COLO829 (cell line): ENCODE measurements around the gene ZMYM2.
"Not testable (repeated sequence)": the region's sequence is repeated elsewhere in the genome, so short reads cannot be mapped to it uniquely, and the experiment has no call there.

ENCODE experiments used
- DNase-seq: peaks from one replicate; pipeline ENCODE4 v3.0.0; 2012; ENCODE audit warnings: low spot score

ZMYM2 gene

DNA sequence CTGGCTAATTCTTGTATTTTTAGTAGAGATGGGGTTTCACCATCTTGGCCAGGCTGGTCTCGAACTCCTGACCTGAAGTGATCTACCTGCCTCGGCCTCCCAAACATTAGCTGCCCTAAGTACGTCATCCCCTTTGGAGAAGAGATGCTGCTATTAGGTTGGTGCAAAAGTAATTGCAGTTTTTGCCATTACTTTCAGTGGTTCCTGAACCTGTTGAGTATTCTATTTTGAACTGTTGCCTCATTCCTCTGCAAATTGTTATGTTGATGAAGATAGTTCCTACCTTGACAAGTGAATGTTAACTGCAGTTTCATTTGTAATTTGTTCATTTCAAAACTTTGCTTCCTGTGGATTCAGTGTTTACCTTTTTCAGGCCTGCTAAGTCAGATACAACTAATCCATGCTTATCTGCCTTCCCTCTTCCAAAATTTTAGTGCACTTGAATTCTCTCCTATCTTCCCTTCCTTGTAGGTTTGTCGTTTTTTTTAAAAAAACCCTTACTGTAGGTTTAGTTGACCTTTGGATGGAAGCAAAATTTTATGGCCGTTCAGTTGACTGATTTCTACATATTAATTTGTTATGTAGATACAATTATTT is 24.0 kb downstream of the ZMYM2 start:
- DNase-seq, result no peak

DNA sequence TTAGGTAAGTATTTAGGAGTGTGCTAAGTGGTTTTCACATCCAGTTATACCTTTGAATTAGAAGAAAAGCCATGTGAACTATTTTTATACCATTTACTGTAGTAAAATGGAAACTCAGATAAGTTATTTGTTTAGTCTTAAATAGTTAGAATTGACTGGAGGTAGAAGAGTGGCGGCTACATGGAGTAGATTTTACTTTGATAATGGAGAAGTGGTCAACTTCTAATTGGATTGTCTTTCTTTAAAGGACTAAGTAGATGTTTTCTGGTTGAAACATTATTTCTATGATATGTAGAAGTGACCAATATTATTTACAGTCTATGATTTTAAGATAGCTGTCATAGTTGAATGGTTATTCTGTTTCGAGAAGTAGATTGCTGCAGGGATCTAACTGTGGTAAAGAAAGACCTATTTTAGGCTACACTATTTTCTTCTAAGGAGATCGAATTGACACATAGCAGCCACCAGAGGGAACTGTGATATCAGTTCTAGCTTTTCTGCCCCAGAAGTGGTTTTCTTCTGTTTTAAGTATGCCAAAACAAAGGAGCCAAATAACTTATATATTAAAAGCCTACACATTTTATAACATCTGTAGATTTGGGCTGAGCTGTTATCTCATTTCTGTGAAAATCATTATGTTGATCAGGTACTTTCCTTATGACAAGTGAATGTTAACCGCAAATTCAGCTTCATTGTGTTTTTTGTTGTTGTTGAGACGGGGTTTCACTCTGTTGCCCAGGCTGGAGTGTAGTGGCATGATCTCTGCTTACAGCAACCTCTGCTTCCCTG is 26.1 kb downstream of the ZMYM2 start:
- DNase-seq, result peak; percentile 58

DNA sequence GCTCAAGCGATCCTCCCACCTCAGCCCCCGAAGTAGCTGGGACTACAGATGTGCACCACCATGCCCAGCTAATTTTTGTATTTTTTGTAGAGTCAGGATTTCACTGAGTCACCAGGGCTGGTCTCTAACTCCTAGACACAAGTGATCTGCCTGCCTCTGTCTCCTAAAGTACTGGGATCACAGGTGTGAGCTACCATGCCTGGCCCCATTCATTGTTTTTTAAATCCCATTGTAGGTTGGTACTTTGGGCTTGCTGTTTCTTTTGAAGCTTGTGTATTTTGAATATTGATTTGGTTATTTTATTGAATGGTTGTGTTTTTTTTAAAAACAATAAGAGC is 26.7 kb downstream of the ZMYM2 start:
- no peak for DNase-seq

DNA sequence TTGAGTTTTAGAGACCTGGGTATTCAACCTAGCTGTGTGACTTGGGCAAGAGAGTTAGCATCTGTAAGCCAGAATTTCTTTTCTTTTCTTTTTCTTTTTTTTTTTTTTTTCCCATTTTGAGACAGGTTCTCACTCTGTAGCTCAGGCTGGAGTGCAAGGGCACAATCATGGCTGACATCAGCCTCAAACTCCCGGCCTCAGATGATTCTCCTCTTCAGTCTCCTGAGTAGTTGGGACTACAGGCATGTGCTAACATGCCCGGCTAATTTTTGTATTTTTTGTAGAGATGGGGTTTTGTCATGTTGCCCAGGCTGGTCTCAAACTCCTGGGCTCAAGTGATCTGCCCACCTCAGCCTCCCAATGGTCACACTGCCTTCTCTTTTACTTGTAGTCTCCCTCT is 33.0 kb downstream of the ZMYM2 start:
- DNase-seq, result no peak

DNA sequence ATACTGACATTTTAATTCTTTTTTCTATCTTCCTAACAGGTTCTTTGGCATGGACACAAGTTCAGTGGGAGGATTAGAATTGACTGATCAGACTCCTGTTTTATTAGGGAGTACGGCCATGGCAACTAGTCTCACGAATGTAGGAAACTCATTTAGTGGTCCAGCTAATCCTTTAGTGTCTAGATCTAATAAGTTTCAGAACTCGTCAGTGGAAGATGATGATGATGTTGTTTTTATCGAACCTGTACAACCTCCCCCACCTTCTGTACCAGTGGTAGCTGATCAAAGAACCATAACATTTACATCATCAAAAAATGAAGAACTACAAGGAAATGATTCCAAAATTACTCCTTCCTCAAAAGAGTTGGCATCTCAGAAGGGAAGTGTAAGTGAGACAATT is 34.5 kb downstream of the ZMYM2 start:
- DNase-seq, result no peak

DNA sequence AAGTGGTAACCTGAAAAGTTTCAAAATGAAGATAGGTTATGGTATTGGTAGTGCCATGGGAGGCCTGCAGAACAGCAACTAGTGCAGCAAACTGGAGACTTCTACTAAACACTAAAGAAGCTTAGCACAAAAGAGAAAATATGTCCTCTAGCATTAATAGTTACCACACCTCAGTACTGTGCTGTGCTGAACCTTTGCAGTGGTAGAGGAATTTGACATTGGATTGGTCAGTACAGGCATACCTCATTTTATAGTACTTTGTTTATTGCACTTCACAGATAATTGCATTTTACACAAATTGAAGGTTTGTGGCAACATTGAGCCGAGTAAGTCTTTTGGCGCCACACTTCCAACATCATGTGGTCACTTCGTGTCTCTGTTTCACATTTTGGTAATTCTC is 40.4 kb downstream of the ZMYM2 start:
- DNase-seq, result no peak

DNA sequence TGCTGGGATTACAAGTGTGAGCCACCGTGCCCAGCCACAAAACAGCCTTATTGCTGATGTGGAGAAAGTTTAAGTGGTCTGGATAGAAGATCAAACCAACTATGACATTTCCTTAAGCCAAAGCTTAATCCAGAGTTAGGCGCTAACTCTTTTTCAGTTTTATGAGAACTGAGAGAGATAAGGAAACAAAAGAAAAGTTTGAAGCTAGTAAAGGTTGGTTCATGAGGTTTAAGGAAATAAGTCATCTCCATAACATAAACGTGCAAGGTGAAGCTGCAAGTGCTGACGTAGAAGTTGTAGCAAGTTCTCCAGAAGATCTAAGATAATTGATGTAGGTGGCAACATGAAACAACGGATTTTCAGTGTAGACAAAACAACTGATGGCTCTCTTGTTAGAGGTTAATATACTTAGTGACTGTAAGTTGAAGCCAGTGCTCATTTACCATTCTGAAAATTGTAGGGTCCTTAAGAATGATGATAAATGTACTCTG is 41.6 kb downstream of the ZMYM2 start:
- no peak for DNase-seq

DNA sequence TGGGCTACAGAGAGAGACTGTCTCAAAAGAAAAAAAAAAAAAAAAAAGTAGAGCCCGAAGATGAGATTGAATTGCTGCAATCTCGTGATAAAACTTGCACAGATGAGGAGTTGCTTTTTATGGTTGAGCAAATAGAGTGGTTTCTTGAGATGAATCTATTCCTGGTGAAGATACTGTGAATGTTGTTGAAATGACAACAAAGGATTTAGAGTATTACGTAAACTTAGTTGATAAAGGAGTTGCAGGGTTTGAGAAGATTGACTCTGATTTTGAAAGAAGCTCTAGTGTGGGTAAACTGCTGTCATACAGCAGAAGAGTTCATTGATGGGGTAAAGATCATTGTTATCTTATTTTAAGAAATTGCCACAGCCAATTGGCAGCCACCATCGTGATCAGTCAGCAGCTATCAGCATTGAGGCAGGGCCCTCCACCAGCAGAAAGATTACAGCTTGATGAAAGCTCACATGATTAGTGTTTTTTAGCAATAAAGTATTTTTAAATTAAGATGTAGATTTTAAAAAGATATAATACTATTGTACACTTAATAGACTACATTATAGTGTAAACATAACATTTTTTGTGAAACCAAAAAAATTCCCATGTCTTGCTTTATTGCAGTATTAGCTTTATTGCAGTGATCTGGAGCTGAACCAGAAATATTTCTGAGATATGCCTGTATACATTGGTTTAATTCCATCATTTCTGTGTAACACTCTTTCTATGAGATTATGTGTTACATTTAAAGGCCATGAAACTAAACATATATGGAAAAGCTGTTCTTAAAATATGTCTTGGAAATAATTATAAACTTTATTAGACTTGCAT is 43.1 kb downstream of the ZMYM2 start:
- no peak for DNase-seq

DNA sequence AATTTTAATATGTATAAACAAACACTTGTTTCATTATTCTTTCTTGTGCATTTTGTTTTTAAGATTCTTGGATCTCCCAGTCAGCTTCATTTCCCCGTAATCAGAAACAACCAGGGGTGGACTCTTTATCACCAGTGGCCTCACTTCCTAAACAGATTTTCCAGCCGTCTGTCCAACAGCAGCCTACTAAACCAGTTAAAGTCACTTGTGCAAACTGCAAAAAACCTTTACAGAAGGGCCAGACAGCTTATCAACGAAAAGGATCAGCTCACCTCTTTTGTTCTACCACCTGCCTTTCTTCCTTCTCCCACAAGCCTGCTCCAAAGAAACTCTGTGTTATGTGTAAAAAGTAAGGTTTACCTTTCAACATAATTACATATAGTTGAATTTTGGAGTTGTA is 44.3 kb downstream of the ZMYM2 start:
- DNase-seq, result no peak

DNA sequence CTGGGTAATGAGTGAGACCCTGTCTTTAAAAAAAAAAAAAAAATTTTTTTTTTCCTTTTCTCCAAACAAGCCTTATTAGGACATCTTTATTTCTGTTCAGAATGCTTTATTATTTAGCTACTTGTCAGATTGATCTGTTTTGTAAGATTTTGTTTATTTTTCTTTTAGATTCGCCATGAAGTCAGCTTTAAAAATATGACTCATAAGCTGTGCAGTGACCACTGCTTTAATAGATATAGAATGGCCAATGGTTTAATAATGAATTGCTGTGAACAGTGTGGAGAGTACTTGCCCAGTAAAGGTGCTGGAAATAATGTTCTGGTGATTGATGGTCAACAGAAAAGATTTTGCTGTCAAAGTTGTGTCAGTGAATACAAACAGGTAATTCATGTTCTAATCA is 47.7 kb downstream of the ZMYM2 start:
- DNase-seq, result no peak

DNA sequence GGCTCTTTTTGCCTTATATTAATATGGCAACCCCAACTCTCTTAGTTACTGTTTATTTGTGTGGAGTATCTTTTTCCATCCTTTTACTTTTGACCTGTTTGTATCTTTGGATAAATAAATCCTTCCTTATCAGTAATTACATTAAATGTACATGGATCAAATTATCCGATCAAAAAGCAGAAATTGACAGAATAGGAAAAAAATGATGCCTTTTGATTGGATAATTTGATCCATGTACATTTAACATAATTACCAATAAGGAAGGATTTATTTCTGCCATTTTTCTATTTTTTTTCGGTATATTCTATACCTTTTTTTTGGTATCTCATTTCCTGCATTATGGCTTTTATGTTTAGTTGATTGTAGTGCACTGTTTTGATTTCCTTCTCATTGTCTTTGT is 57.2 kb downstream of the ZMYM2 start:
- no peak for DNase-seq

DNA sequence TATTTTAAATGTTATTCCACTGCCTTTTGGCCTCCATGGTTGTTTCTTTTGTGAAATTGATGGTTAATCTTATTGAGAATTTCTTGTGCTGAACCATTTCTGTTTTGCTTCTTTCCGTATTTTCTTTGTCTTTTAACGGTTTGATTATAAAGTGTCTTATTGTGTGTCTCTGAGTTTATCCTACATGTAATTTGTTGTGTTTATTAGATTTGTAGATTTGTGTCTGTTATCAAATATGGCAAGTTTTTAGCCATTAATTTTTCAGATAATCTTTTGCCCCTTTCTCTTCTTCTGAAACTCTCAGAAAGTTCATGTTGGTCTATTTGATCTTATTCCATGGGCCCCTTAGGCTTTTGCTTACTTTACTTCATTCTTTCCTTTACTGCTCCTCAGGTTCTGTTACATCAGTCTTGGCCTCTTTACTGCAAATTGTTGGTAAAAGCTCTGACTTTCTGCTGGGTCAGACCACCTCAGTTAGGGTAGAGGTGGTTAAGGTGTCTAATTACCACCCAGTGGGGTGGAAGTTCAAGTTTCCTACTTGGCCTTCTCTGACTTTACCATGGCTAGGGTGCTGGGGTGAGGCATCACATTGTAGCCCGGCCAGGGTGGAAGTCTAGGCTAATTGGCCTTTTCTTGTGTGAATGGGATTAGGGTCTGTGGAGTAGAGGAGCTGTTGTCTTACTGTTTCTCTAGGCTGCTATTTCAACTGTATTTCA is 58.3 kb downstream of the ZMYM2 start:
- no peak for DNase-seq

DNA sequence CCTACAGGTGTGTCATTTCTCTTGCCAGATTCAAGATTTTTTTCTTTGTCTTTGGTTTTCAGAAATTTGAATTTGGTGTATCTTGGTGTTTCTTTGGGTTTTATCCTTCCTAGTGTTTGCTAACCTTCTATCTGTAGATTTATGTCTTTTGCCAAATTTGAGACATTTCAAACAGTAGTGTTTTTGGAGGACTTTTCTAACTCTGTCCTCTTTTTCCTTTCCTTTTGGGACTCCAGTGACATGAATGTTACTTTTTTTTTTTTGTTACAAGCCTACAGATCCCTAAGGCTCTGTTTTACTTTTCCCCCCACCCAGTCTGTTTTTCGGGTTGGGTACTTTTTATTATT is 58.8 kb downstream of the ZMYM2 start:
- DNase-seq, result no peak

DNA sequence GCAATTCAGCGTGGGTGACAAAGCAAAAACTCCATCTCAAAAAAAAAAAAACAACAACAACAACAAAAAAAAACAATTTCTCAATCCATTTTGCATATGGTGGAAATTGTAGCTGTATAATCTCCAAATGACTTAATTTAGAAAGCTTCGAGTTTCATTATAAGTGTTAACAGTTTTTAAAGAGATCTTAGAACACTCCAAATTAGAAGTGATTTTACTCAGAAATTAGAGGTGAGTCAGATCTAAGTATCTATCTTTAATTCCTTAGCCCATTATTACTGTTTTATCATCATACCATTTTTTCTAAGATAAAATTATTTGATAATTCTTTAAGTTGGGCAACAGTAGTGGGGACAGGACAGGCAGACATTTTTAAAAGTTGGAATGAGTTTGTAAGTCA is 60.5 kb downstream of the ZMYM2 start:
- DNase-seq, result no peak

DNA sequence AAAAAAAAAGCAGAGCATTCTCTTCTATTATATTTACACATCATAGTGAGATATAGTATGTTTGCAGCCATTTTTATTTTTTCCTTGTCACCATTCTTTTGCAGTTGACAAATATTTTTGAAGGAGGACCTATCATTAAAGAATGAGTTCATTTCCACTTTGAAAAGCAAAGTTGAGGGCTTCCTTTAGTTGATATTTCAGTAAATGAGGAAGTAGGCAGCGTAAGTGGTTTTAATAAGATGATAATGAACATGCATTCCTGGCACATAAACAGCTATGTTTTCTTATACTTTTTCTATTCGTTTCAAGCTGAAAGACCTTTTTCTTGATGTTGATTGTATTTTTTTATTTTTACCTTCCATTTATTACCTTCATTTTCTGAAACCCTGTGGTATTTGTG is 66.2 kb downstream of the ZMYM2 start:
- no peak for DNase-seq

DNA sequence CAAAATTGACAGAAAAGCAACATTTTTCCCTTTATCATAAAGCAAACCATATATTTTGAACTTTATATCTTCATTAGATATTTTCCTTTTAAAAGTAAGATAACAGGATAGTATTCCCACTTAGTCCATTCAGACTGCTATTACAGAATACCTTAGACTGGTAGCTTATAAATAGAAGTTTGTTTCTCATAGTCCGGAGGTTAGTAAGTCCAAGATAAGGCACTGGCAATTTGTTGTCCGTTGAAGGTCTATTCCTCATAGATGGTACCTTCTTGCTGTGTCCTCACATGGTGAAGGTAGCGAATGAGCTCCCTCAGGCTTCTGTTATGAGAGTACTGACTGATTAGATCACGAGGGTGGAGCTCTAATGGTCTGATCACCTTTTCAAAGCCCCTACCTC is 70.4 kb downstream of the ZMYM2 start:
- DNase-seq, result no peak

DNA sequence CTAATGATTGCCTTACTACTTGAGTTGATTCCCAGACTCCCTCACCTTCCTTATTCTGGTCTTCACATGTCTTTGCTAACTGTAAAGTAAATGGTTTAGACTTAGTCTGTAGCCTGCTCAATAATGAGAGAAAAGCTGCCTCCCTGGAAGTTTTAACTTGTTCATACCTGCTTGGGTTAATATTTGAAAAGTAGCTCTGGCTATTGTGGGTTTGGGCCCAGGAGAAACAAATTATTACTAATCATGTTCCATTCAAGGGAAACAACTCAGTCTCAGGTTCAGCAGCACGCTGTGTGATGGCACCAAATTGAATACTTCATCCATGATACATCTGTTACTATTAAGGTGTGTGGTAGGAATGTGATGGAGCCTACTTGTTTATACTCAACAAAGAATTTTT is 75.0 kb downstream of the ZMYM2 start:
- no peak for DNase-seq

DNA sequence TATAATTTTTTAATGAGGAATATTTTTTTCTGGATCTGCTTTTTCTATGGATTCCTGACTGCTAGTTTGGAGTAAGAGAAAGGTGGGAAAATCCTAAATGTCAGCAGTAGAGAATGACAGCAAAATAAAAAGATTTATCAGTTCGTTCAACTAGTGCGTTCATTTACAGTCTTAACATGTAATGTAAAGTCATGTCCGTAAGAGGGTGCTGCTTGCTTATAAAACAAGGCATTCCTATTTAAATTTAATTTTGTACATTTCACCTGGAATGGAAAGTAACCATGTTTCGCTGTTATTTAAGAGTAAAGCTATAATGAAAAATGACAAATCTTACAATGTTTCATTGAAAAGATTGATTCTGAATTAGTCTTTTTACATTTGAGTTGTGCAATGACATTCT is 76.6 kb downstream of the ZMYM2 start:
- DNase-seq, result peak; percentile 19

DNA sequence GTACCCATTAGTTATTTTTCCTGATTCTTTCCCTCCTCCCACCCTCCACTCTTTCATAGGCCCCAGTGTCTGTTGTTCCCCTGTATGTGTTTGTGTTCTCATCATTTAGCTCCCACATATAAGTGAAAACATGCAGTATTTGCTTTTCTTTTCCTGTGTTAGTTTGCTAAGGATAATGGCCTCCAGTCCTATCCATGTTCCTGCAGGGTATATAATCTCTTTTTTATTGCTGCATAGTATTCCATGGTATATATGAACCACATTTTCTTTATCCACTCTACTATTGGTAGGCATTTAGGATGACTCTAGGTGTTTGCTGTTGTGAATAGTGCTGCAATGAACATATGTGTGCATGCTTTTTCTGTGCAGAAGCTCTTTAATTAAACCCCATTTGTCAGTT is 79.4 kb downstream of the ZMYM2 start:
- DNase-seq, result no peak

DNA sequence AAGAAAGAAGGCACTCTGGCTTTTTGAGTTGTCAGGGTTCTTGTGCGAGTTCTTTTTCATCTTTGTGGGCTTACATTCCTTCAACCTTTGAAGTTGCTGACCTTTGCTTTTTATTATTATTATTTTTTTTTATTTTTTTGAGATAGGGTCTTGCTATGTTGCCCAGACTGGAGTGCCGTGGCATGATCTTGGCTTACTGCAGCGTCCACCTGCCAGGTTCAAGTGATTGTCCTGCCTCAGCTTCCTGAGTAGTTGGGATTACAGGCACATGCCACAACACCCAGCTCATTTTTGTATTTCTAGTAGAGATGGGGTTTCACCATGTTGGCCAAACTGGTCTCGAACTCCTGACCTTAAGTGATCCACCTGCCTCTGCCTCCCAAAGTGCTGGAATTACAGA is 84.1 kb downstream of the ZMYM2 start:
- DNase-seq, result not testable (repeated sequence)

DNA sequence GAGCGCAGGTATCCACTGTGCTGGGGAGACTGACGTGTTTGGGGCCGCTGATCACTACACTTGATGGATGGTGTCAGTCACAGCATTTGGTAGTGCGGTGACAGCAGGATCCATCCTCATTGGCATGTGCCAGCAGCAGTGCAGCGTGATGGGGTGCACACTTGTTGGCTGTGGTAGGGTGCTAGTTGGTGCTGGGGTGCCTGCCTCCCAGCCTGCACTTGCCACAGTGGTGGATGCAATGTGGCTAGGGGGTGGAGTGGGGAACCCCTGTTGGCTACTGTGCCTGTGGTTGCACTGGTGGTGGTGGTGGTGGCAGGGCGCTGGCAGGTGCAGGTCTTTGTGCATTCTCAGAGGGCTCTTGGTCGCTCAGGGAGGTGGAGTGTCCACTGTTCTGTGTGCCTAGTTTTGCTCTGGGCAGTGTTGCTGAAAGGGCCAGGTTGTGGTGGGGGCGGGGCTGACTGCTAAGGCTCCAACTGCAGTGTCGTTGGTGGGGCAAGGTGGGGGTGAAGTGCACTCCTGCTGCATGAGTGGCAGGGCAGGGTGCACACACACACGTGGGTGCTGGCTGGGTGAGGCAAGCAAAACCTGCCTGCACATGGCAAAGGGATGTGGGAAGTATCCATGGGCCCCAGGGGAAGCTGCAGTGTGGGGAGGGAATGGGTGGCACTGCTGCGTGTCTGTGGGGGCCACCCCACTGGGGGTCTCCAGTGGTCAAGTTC is 84.8 kb downstream of the ZMYM2 start:
- no peak for DNase-seq

DNA sequence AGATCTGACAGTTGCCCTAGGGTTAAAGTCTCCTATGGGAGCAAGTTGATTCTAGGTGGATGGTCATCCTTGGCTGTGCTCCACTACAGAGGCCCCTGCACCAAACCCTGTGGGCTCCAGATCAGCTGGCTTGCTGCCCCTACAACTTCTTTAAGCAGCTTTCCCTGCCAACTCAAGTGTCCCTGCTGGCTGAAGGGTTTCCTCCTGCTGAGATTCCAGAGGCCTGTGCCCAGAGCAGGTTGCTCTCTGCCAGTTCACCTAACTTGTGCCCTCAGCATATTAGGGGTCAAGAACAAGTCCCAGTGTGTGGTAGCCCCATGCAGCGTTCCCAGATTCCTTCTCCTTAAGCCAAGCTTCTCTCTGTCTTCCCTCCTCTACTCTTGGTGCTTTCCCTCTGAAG is 85.6 kb downstream of the ZMYM2 start:
- DNase-seq, result no peak
